Posterior vena cava (tissue), 2 donors: ENCODE results near the gene MGLL. TPM values are rescaled to one million over a fixed set of nuclear protein-coding genes. Genes with fewer than 3 reads are reported as not detected.

Experiments used
- DNase-seq: peaks from one replicate; pipeline ENCODE4 v3.0.0-alpha.2; 2020; ENCODE audit warnings: low spot score
- intact Hi-C, 2 donors: fragments of 100-400 bp; cut with DNase I; formaldehyde crosslinking; loops; one replicate each; pipeline versions ENCODE4 v1.14.1 to v1.14.2; 2022 to 2023
- total RNA-seq, 2 donors: library from RNA; stranded (reverse); fragmentation: NEBNext Ultra II Directional; extraction: Animal tissue kit (Norgen Biotek cat#: 25700); gene quantifications; one replicate each; pipeline ENCODE4 v1.2.1, GENCODE V29; 2021
- donor health status: DM: yes; HTN: yes; CAD: no.
- donor health status: DM: yes; HTN: yes; CAD: no.

The MGLL gene
- total RNA-seq, 2 donors from 2014 or later, result 107 to 216 TPM

GRCh38 chr3:127723011-127723567 lies 99.2 kb downstream of the MGLL start:
- DNase-seq, result no peak
- intact Hi-C loops, result no loop called here

GRCh38 chr3:127722091-127722784 lies 100.1 kb downstream of the MGLL start:
- DNase-seq, result no peak
- intact Hi-C loops, result no loop called here

- DNase-seq, result no peak
These were observed 101.1 kb downstream of the MGLL start for GRCh38 chr3:127720985-127721935.

GRCh38 chr3:127720161-127720823 lies 102.0 kb downstream of the MGLL start:
- no peak for DNase-seq
- intact Hi-C loops, result no loop called here

More at GRCh38 chr3:127720985-127721935, 101.1 kb downstream of the MGLL start:
- intact Hi-C loops, result no loop called here

GRCh38 chr3:127719369-127719768 lies 102.9 kb downstream of the MGLL start:
- peak; percentile 35 for DNase-seq
- intact Hi-C loops, result no loop called here

GRCh38 chr3:127718916-127719290 lies 103.4 kb downstream of the MGLL start:
- DNase-seq, result peak; percentile 58
- intact Hi-C loops, result no loop called here

GRCh38 chr3:127718245-127718915 lies 103.9 kb downstream of the MGLL start:
- DNase-seq, result peak; percentile 11
- intact Hi-C loops, result no loop called here

- DNase-seq, result peak; percentile 41
- intact Hi-C loops, result no loop called here
These were observed 104.7 kb downstream of the MGLL start for GRCh38 chr3:127717357-127718244.

GRCh38 chr3:127716384-127716783 lies 105.9 kb downstream of the MGLL start:
- intact Hi-C loops, result loop anchor here in 1 of 2 donors (1.0 kb wide), 1 partner anchor 11 kb away; no protein-coding TSS in a partner anchor
- no peak for DNase-seq

GRCh38 chr3:127715532-127715931 lies 106.8 kb downstream of the MGLL start:
- intact Hi-C loops, result no loop called here
- peak; percentile 66 for DNase-seq

GRCh38 chr3:127714866-127715265 lies 107.4 kb downstream of the MGLL start:
- intact Hi-C loops, result no loop called here
- peak; percentile 54 for DNase-seq

- intact Hi-C loops, result no loop called here
These were observed 108.2 kb downstream of the MGLL start for GRCh38 chr3:127714125-127714571.

GRCh38 chr3:127712881-127713771 lies 109.2 kb downstream of the MGLL start:
- intact Hi-C loops, result no loop called here
- peak; percentile 50 for DNase-seq

More at GRCh38 chr3:127714125-127714571, 108.2 kb downstream of the MGLL start:
- peak; percentile 50 for DNase-seq

- DNase-seq, result peak; percentile 61
- intact Hi-C loops, result no loop called here
These were observed 109.9 kb downstream of the MGLL start for GRCh38 chr3:127712461-127712860.

- DNase-seq, result peak; percentile 70
- intact Hi-C loops, result no loop called here
These were observed 110.4 kb downstream of the MGLL start for GRCh38 chr3:127711896-127712295.

GRCh38 chr3:127711021-127711695 lies 111.2 kb downstream of the MGLL start:
- peak; percentile 36 for DNase-seq
- intact Hi-C loops, result no loop called here
